GM23338 (cell line): ENCODE results near the gene COG7.

Experiments
- ETS1 ChIP-seq: IDR thresholded peaks from 2 replicates; pipeline ENCODE4 v1.6.1; 2016; ENCODE audit warnings: antibody characterized with exemption
- EZH2phosphoT487 ChIP-seq: fragments of 200-600 bp; sonication (generic); IDR thresholded peaks from one replicate; pipeline ENCODE4 v1.8.1; 2018; ENCODE audit warnings: antibody characterized with exemption; ENCODE audit not compliant: unreplicated experiment
- POLR2AphosphoS5 ChIP-seq: IDR thresholded peaks from 2 replicates; pipeline ENCODE4 v1.6.1; 2016; ENCODE audit warnings: antibody characterized with exemption, low read depth

GRCh38 chr16:23377071-23377931 is 75.7 kb downstream of the COG7 start:
- no peak for TF ChIP-seq POLR2AphosphoS5
- no peak for TF ChIP-seq EZH2phosphoT487
- no peak for TF ChIP-seq ETS1
